ENCODE measurements around the gene TRIM33. TPM values are rescaled to one million over a fixed set of nuclear protein-coding genes. Genes with fewer than 3 reads are reported as not detected.
"Not testable (repeated sequence)": the region's sequence is repeated elsewhere in the genome, so short reads cannot be mapped to it uniquely, and the experiment has no call there.

Gene TRIM33
- total RNA-seq, 1 donor from 2014 or later: 52.8 TPM

DNA sequence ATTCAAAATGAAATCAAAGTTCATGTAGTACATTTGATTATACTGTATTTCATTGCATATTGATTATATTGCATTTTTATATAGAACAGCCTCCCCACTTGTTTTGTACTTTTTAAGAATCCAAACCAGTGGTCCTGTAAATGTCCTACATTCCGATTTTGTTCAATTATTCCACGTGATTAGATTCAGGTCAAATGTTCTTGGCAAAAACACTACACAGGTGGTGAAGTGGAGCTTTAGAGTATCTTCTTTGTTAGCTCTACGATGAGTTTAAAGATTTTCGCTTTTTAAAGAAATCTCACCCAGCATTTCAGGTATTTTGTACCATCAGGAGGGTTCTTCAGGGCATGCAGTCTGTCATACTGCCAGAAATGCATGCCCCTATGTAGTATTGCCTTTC lies 120.6 kb downstream of the TRIM33 start:
- peaks cover 3% of the 10 kb centered on the region for H3K9me3 Mint-ChIP-seq
- H3K4me1 Mint-ChIP-seq: no peaks in the 10 kb centered on the region

GRCh38 chr1:114388432-114389003 lies 122.5 kb downstream of the TRIM33 start:
- Mint-ChIP-seq H3K9me3 (peaks cover 7% of the 10 kb centered on the region), H3K4me1 (no peaks in the 10 kb centered on the region), H3K36me3 (ENCODE audit: low read depth) (peaks cover 41% of the 10 kb centered on the region), H3K27me3 (ENCODE audit: low read depth) (no peaks in the 10 kb centered on the region), H3K4me3 (no peak overlapping the region), H3K27ac (ENCODE audit: unreplicated experiment) (no peak overlapping the region)
- DNase-seq (ENCODE audit: low read depth, low spot score): no peak
- TF ChIP-seq CTCF (conservative IDR thresholded peaks at IDR 0.05): no peak

More for the DNA sequence above, 120.6 kb downstream of the TRIM33 start:
- H3K4me3 Mint-ChIP-seq: no peak overlapping the region
- H3K36me3 Mint-ChIP-seq (ENCODE audit: low read depth): peaks cover 40% of the 10 kb centered on the region
- TF ChIP-seq CTCF (conservative IDR thresholded peaks at IDR 0.05): no peak
- no peak overlapping the region for H3K27ac Mint-ChIP-seq (ENCODE audit: unreplicated experiment)
- no peaks in the 10 kb centered on the region for H3K27me3 Mint-ChIP-seq (ENCODE audit: low read depth)
- DNase-seq (ENCODE audit: low read depth, low spot score): no peak

- not testable (repeated sequence) for DNase-seq (ENCODE audit: low read depth, low spot score); H3K4me1 Mint-ChIP-seq; H3K27me3 Mint-ChIP-seq (ENCODE audit: low read depth); H3K27ac Mint-ChIP-seq (ENCODE audit: unreplicated experiment); H3K4me3 Mint-ChIP-seq
- peaks cover 13% of the 10 kb centered on the region for H3K9me3 Mint-ChIP-seq
- peaks cover 41% of the 10 kb centered on the region for H3K36me3 Mint-ChIP-seq (ENCODE audit: low read depth)
These were observed 123.4 kb downstream of the TRIM33 start for GRCh38 chr1:114387585-114387984.

GRCh38 chr1:114387010-114387360 lies 124.0 kb downstream of the TRIM33 start:
- Mint-ChIP-seq H3K4me1 (no peaks in the 10 kb centered on the region), H3K36me3 (ENCODE audit: low read depth) (peaks cover 38% of the 10 kb centered on the region), H3K4me3 (no peak overlapping the region), H3K9me3 (peaks cover 16% of the 10 kb centered on the region), H3K27ac (ENCODE audit: unreplicated experiment) (no peak overlapping the region), H3K27me3 (ENCODE audit: low read depth) (no peaks in the 10 kb centered on the region)
- TF ChIP-seq CTCF (conservative IDR thresholded peaks at IDR 0.05): no peak
- DNase-seq (ENCODE audit: low read depth, low spot score): no peak

DNA sequence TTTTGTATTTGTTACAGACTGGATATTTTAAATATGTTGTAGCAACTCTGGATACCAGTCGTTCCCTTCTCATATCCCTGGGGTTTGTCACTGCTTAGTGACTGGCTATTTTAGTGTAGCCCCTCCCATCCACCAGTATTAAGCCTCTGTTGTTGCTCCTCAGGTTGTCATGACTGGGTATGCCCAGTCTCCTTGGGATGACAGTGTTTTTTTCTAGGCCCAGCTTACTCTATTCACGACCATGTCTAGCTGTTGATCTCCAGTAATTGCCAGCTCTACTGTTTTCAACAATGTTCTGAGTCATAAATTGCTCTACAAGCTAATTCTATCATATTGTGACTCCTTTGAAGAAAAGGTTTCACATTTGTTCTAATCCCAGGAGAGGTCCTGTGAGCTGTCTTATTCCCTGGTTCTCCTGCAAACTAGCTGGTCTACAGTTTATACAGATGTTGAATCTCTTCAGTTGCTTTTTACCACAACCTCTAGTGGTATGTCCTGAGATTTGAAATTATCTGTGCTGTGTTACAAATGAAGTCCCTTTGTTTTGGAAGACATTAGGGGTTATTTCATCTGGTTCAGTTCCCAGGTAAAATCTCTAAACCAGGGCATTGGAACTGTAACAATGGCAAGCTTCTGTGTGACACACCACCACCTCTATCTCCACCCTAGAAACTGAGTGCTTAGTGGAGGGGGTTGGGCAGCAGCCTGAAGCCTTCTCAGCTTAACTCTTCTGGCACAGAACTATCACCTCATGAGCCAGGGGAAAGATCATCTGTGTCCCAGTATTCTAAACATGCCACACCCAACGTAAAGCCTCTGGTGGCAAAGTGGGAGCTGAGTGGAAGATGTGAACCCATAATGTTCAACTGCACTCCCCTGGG lies 124.6 kb downstream of the TRIM33 start:
- H3K9me3 Mint-ChIP-seq: peaks cover 16% of the 10 kb centered on the region
- H3K4me3 Mint-ChIP-seq: no peak overlapping the region
- H3K36me3 Mint-ChIP-seq (ENCODE audit: low read depth): peaks cover 32% of the 10 kb centered on the region
- DNase-seq (ENCODE audit: low read depth, low spot score): no peak
- no peak overlapping the region for H3K27ac Mint-ChIP-seq (ENCODE audit: unreplicated experiment)
- no peaks in the 10 kb centered on the region for H3K4me1 Mint-ChIP-seq
- H3K27me3 Mint-ChIP-seq (ENCODE audit: low read depth): no peaks in the 10 kb centered on the region
- TF ChIP-seq CTCF (conservative IDR thresholded peaks at IDR 0.05): no peak

GRCh38 chr1:114384922-114385321 lies 126.1 kb downstream of the TRIM33 start:
- Mint-ChIP-seq H3K4me3 (no peak overlapping the region), H3K9me3 (peaks cover 20% of the 10 kb centered on the region), H3K27ac (ENCODE audit: unreplicated experiment) (no peak overlapping the region), H3K4me1 (no peaks in the 10 kb centered on the region), H3K27me3 (ENCODE audit: low read depth) (no peaks in the 10 kb centered on the region), H3K36me3 (ENCODE audit: low read depth) (peaks cover 27% of the 10 kb centered on the region)
- no peak for DNase-seq (ENCODE audit: low read depth, low spot score)
- no peak for TF ChIP-seq CTCF (conservative IDR thresholded peaks at IDR 0.05)

Data from neural crest cell (in vitro differentiated cells).